Fibroblast of the aortic adventitia (primary cell): ENCODE results near the gene ITGAD. TPM values are rescaled to one million over a fixed set of nuclear protein-coding genes. Genes with fewer than 3 reads are reported as not detected.

ENCODE experiments used
- DNase-seq: peaks from one replicate; pipeline ENCODE4 v3.0.0-alpha.2; 2010; ENCODE audit warnings: low read depth
- H3K4me3 ChIP-seq: 2 replicates; pipeline ENCODE4 v1.5.1; 2011; ENCODE audit warnings: low read depth, mild to moderate bottlenecking, control low read depth, low read length, moderate library complexity
- total RNA-seq: library from RNA; depleted of rRNA; stranded (reverse); fragments of >200 nt; gene quantifications from 2 replicates; pipeline ENCODE4 v1.2.3, GENCODE V29; 2012; ENCODE audit warnings: low replicate concordance
- TF ChIP-seq, protein P1 (sequence below): IDR thresholded peaks from 2 replicates; pipeline ENCODE4 v1.5.1; 2011; ENCODE audit warnings: mild to moderate bottlenecking, low read length, control low read depth, inconsistent platforms; ENCODE audit not compliant: insufficient read depth

The ITGAD gene
- total RNA-seq, 1 donor: not detected

GRCh38 chr16:31351942-31352325, 41.2 kb upstream of the ITGAD start:
- no peak for DNase-seq
- H3K4me3 ChIP-seq: no peak overlapping the region
- TF ChIP-seq, protein P1, sequence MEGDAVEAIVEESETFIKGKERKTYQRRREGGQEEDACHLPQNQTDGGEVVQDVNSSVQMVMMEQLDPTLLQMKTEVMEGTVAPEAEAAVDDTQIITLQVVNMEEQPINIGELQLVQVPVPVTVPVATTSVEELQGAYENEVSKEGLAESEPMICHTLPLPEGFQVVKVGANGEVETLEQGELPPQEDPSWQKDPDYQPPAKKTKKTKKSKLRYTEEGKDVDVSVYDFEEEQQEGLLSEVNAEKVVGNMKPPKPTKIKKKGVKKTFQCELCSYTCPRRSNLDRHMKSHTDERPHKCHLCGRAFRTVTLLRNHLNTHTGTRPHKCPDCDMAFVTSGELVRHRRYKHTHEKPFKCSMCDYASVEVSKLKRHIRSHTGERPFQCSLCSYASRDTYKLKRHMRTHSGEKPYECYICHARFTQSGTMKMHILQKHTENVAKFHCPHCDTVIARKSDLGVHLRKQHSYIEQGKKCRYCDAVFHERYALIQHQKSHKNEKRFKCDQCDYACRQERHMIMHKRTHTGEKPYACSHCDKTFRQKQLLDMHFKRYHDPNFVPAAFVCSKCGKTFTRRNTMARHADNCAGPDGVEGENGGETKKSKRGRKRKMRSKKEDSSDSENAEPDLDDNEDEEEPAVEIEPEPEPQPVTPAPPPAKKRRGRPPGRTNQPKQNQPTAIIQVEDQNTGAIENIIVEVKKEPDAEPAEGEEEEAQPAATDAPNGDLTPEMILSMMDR: no peak

GRCh38 chr16:31352376-31353115, 40.6 kb upstream of the ITGAD start:
- H3K4me3 ChIP-seq: no peak overlapping the region
- TF ChIP-seq, protein P1: no peak
- DNase-seq: no peak

GRCh38 chr16:31354394-31355291, 38.5 kb upstream of the ITGAD start, which contains the start of gene ITGAX:
Gene ITGAX (plus strand): TSS chr16:31355176. CDS start chr16:31355255, 79 bp downstream.
- DNase-seq: peak; percentile 4
- TF ChIP-seq, protein P1: no peak

DNA sequence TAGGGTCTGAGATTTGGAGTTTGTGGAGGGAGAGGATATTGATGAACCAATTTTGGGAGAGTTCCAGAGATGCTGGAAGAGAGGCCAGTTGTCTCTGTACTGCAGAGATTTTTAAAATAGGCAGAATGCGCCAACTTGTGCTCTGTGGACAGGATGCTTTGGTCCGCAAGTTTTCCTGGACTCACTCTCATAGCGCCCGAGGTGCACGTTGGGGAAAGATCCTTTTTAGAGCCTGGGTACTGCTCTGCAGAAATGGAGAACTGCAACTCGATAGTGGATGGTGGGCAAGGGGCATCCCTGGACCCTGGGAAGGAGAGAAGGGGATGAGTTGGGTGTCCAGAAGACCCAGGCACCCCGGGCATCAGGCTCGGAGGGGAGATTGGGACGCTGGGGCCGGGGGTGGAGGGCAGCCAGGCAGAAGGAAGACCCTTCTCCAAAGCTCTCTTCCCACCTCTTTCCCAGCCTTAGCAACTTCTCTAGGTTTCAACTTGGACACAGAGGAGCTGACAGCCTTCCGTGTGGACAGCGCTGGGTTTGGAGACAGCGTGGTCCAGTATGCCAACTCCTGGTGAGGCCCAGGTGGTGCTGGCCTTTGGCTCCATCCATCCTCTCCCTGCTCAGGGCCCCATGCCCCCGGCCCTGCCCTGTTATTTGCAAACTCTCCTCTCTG, 37.6 kb upstream of the ITGAD start:
- no peak overlapping the region for H3K4me3 ChIP-seq
- TF ChIP-seq, protein P1: no peak
- no peak for DNase-seq

More at GRCh38 chr16:31354394-31355291, 38.5 kb upstream of the ITGAD start, which contains the start of gene ITGAX:
- no peak within 1 kb of the TSS for H3K4me3 ChIP-seq

GRCh38 chr16:31356566-31357323, 36.4 kb upstream of the ITGAD start:
- no peak overlapping the region for H3K4me3 ChIP-seq
- DNase-seq: no peak
- TF ChIP-seq, protein P1: no peak
